Measurements from ENCODE around the gene ADCK2. TPM values are rescaled to one million over a fixed set of nuclear protein-coding genes. Genes with fewer than 3 reads are reported as not detected.
A peak's percentile ranks its signal among the peaks of the same experiment; 100 is the strongest.

Gene ADCK2
- polyA plus RNA-seq, 1 donor (not counting 4 experiments of a cell fraction or from before 2014, with no cell fraction given), result 9.5 TPM

GRCh38 chr7:140649556-140650205 lies 23.1 kb upstream of the ADCK2 start:
- Histone ChIP-seq H3K27ac (ENCODE audit: control insufficient read depth, insufficient read depth, low read length) (no peak overlapping the region), H3K27me3 (ENCODE audit: control insufficient read depth, extremely low read depth, insufficient read depth, low read length) (no peaks in the 10 kb centered on the region), H2AFZ (ENCODE audit: control insufficient read depth, low read length) (peak overlapping the region; percentile 63), H4K20me1 (ENCODE audit: control insufficient read depth, extremely low read depth, insufficient read depth, low read length) (no peaks in the 10 kb centered on the region), H3K79me2 (ENCODE audit: control insufficient read depth, insufficient read depth, low read length) (no peaks in the 10 kb centered on the region), H3K9ac (ENCODE audit: control insufficient read depth, extremely low read depth, insufficient read depth, low read length) (no peak overlapping the region), H3K4me2 (ENCODE audit: control insufficient read depth, extremely low read depth, insufficient read depth, low read depth, low read length) (peak overlapping the region; percentile 27), H3K4me3 (ENCODE audit: control insufficient read depth in 2 of 3, extremely low read depth in 1 of 3, insufficient read depth in 2 of 3, low read depth in 1 of 3, low read length in 3 of 3) (no peak overlapping the region), H3K36me3 (ENCODE audit: control insufficient read depth in 2 of 2, extremely low read depth in 1 of 2, insufficient read depth in 2 of 2, low read length in 2 of 2) (no peaks in the 10 kb centered on the region), H3K9me1 (ENCODE audit: control insufficient read depth, extremely low read depth, insufficient read depth, low read length) (no peaks in the 10 kb centered on the region), H3K4me1 (ENCODE audit: control insufficient read depth, extremely low read depth, insufficient read depth, low read length) (peaks cover 16% of the 10 kb centered on the region), H3K9me3 (ENCODE audit: control insufficient read depth, low read depth, low read length) (no peaks in the 10 kb centered on the region)
- TF ChIP-seq CTCF (optimal IDR thresholded peaks at IDR 0.05 in 1 of 3, IDR thresholded peaks at IDR 0.05 in 1 of 3, conservative IDR thresholded peaks at IDR 0.05 in 1 of 3; ENCODE audit: extremely low read depth in 1 of 3, insufficient read depth in 2 of 3, low read length in 3 of 3), result no peak
- TF ChIP-seq EZH2 (IDR thresholded peaks at IDR 0.05; ENCODE audit: low read length), result no peak
- FAIRE-seq (no peak), DNase-seq (ENCODE audit: low read depth, low spot score) (no peak)
- dilution Hi-C loops (cut with MboI; ENCODE audit: extremely low pct_ligation_motif_present, low sequenced_read_pairs), result no loop called here

GRCh38 chr7:140650367-140650766 lies 22.4 kb upstream of the ADCK2 start:
- Histone ChIP-seq H3K4me2 (ENCODE audit: control insufficient read depth, extremely low read depth, insufficient read depth, low read depth, low read length) (no peak overlapping the region), H2AFZ (ENCODE audit: control insufficient read depth, low read length) (no peak overlapping the region), H3K4me1 (ENCODE audit: control insufficient read depth, extremely low read depth, insufficient read depth, low read length) (peaks cover 16% of the 10 kb centered on the region), H3K4me3 (ENCODE audit: control insufficient read depth in 2 of 3, extremely low read depth in 1 of 3, insufficient read depth in 2 of 3, low read depth in 1 of 3, low read length in 3 of 3) (no peak overlapping the region), H3K9me1 (ENCODE audit: control insufficient read depth, extremely low read depth, insufficient read depth, low read length) (no peaks in the 10 kb centered on the region), H4K20me1 (ENCODE audit: control insufficient read depth, extremely low read depth, insufficient read depth, low read length) (no peaks in the 10 kb centered on the region), H3K79me2 (ENCODE audit: control insufficient read depth, insufficient read depth, low read length) (no peaks in the 10 kb centered on the region), H3K9me3 (ENCODE audit: control insufficient read depth, low read depth, low read length) (no peaks in the 10 kb centered on the region), H3K27me3 (ENCODE audit: control insufficient read depth, extremely low read depth, insufficient read depth, low read length) (no peaks in the 10 kb centered on the region), H3K9ac (ENCODE audit: control insufficient read depth, extremely low read depth, insufficient read depth, low read length) (no peak overlapping the region), H3K36me3 (ENCODE audit: control insufficient read depth in 2 of 2, extremely low read depth in 1 of 2, insufficient read depth in 2 of 2, low read length in 2 of 2) (no peaks in the 10 kb centered on the region), H3K27ac (ENCODE audit: control insufficient read depth, insufficient read depth, low read length) (no peak overlapping the region)
- DNase-seq (ENCODE audit: low read depth, low spot score), result no peak
- dilution Hi-C loops (cut with MboI; ENCODE audit: extremely low pct_ligation_motif_present, low sequenced_read_pairs), result no loop called here
- FAIRE-seq, result no peak
- TF ChIP-seq CTCF (optimal IDR thresholded peaks at IDR 0.05 in 1 of 3, IDR thresholded peaks at IDR 0.05 in 1 of 3, conservative IDR thresholded peaks at IDR 0.05 in 1 of 3; ENCODE audit: extremely low read depth in 1 of 3, insufficient read depth in 2 of 3, low read length in 3 of 3) (no peak), EZH2 (IDR thresholded peaks at IDR 0.05; ENCODE audit: low read length) (no peak)

Measured in keratinocyte (primary cell).